Measurements from ENCODE around the gene SCFD1.

Gene SCFD1

DNA sequence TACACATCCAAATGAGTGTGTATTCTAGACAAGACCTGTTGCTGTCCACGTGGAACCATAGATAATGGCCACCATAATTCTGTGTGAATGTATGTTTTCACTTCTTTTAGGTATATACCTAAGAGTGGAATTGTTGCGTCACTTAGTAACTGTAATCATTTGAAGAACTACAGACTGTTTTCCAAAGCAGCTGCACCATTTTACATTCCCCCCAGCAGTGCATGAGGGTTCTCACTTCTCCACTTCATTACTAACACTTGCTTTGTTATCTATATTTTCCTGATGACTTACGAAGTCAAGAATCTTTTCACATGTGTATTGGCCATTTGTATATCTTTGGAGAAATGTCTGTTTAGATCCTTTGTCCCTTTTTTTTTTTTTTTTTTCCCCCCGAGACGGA is 106.4 kb downstream of the SCFD1 start:
- TF ChIP-seq, protein P1, sequence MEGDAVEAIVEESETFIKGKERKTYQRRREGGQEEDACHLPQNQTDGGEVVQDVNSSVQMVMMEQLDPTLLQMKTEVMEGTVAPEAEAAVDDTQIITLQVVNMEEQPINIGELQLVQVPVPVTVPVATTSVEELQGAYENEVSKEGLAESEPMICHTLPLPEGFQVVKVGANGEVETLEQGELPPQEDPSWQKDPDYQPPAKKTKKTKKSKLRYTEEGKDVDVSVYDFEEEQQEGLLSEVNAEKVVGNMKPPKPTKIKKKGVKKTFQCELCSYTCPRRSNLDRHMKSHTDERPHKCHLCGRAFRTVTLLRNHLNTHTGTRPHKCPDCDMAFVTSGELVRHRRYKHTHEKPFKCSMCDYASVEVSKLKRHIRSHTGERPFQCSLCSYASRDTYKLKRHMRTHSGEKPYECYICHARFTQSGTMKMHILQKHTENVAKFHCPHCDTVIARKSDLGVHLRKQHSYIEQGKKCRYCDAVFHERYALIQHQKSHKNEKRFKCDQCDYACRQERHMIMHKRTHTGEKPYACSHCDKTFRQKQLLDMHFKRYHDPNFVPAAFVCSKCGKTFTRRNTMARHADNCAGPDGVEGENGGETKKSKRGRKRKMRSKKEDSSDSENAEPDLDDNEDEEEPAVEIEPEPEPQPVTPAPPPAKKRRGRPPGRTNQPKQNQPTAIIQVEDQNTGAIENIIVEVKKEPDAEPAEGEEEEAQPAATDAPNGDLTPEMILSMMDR (IDR thresholded peaks at IDR 0.05; ENCODE audit: control extremely low read depth, extremely low read depth, low read depth, missing control alignments) = no peak
- ChIA-PET POLR2A (no interaction called here), CTCF (interaction anchor here (1.4 kb wide), 1 partner anchor 34 kb away, joined by 3 read pairs; no protein-coding TSS in a partner anchor)
- no peak for DNase-seq (ENCODE audit: extremely low spot score)

DNA sequence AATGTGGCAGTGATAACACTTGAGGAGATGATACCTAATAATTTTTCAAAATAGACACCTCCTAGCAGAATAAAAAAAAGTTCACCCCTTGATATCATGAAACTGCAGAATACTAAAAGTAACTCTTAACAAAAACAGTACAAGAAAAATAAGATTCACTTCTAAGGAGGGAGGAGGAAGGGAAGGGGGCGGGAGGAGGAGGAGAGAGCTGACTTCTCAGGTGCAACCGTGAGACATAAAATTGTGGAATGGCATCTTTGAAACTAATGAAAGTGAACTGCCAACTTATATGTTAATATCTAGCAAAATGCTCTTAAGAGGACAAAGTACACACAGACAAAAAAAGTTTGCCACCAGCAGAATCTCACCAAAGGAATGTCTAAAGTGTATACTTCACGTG is 115.8 kb downstream of the SCFD1 start:
- POLR2A ChIA-PET = no interaction called here
- CTCF ChIA-PET = no interaction called here
- no peak for DNase-seq (ENCODE audit: extremely low spot score)
- TF ChIP-seq, protein P1 (IDR thresholded peaks at IDR 0.05; ENCODE audit: control extremely low read depth, extremely low read depth, low read depth, missing control alignments) = no peak

DNA sequence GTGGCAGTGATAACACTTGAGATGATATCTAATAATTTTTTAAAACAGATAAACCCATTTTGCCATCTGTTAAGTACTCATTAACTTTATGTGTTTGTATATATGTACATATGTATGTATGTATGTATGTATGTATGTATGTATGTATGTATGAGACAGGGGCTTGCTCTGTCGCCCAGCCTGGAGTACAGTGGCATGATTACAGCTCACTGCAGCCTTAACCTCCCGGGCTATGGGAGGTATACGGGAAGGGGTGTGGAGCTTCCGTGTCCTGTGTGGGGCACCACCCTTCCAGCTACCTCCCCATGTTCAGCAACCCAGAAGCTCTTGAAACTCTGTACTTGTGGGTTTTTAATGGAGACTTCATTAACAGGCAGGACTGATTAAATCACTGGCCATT is 116.9 kb downstream of the SCFD1 start:
- no peak for DNase-seq (ENCODE audit: extremely low spot score)
- TF ChIP-seq, protein P1 (IDR thresholded peaks at IDR 0.05; ENCODE audit: control extremely low read depth, extremely low read depth, low read depth, missing control alignments) = no peak
- POLR2A ChIA-PET = interaction anchor here (0.6 kb wide), 1 partner anchor 550 kb away, joined by 3 read pairs; no protein-coding TSS in a partner anchor
- CTCF ChIA-PET = no interaction called here

DNA sequence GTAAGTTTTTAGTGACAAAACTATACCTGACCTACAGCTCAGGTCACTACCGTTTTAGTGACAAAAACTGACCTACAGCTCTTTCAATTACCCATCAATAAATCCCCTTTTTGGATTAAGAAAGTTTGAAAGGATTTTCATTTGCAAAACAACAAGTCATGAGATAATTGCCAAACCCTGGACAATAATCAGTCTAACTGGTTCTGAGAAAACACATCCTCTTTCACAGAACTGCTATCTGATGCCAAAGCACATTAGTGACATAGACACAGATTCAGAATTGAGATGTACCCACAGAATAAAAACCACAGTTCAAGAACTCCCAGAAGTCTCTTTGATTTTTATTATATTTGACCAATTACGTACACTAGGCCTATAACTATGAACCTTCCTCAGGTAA is 126.2 kb downstream of the SCFD1 start:
- CTCF ChIA-PET = no interaction called here
- TF ChIP-seq, protein P1 (IDR thresholded peaks at IDR 0.05; ENCODE audit: control extremely low read depth, extremely low read depth, low read depth, missing control alignments) = no peak
- DNase-seq (ENCODE audit: extremely low spot score) = no peak
- POLR2A ChIA-PET = no interaction called here

DNA sequence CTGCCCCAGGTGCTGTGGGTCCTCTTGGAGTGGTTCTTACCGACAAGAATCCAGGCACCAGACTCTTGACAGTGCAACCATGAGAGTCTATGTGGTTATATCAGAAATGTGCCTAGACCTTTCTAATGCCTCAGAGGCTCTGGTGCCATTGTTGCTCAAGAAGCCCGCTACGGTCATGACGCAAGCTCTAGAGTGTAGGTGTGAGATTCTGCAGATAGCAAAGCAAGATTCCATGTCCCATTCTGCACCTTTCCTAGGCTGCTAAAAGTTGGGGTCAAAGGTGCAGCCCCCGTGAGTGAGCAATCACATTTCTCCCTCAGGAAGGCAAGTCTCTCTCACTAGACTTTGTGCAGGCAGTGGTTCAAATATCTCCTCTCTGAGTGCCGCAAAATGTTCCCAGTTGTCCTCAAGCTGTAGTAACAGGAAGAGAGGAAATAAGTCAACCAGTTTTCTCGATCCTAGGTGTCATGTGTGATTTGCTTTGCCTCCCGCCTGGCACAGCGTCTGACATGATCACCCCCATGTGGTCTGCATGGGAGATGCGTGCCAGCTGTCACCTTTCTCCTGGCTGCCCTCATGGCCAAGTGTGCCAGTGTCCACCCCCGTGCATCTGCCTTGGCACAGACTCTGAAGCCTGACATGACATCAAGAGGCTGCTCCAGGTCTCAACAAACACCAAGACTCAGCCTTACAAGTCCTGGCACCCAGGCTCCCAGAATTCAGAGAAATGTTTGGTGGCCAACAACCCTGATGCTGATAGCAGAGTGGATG is 129.7 kb downstream of the SCFD1 start:
- CTCF ChIA-PET = interaction anchor here (2.0 kb wide), 1 partner anchor 10 kb away, joined by 5 read pairs; no protein-coding TSS in a partner anchor
- TF ChIP-seq, protein P1 (IDR thresholded peaks at IDR 0.05; ENCODE audit: control extremely low read depth, extremely low read depth, low read depth, missing control alignments) = no peak
- DNase-seq (ENCODE audit: extremely low spot score) = no peak
- POLR2A ChIA-PET = no interaction called here

DNA sequence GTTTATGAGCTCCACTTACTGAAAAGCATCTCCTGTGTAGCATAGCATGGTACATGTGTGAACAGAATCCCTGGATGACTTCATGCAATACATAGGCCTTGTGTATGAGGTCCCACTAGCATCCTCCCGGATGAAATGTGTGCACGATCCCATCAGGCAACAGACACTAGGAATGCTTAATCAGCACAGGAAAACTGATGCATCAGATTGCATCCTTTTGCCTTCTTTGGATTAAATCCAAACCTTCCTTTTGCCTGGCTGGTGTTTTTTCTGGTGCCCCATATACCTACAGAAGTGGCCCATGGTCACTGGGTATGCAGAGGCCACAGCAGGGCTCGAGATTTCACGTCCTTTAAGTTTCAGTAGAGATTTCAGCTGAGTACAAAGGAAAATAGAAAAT is 131.3 kb downstream of the SCFD1 start:
- CTCF ChIA-PET = interaction anchor here (1.1 to 2.0 kb wide), 2 partner anchors 8 to 21 kb away, joined by 3 to 5 read pairs; no protein-coding TSS in a partner anchor

More for the DNA sequence above, 131.3 kb downstream of the SCFD1 start:
- POLR2A ChIA-PET = interaction anchor here (0.6 kb wide), 1 partner anchor 345 kb away, joined by 3 read pairs; no protein-coding TSS in a partner anchor
- TF ChIP-seq, protein P1 (IDR thresholded peaks at IDR 0.05; ENCODE audit: control extremely low read depth, extremely low read depth, low read depth, missing control alignments) = no peak
- DNase-seq (ENCODE audit: extremely low spot score) = no peak
